ENCODE measurements around the gene MARF1.

GRCh38 chr16:15649727-15650018, 6.7 kb upstream of the MARF1 start:
- TF ChIP-seq, protein P1, sequence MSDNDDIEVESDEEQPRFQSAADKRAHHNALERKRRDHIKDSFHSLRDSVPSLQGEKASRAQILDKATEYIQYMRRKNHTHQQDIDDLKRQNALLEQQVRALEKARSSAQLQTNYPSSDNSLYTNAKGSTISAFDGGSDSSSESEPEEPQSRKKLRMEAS (IDR thresholded peaks at IDR 0.05): no peak
- TF ChIP-seq, protein P2, sequence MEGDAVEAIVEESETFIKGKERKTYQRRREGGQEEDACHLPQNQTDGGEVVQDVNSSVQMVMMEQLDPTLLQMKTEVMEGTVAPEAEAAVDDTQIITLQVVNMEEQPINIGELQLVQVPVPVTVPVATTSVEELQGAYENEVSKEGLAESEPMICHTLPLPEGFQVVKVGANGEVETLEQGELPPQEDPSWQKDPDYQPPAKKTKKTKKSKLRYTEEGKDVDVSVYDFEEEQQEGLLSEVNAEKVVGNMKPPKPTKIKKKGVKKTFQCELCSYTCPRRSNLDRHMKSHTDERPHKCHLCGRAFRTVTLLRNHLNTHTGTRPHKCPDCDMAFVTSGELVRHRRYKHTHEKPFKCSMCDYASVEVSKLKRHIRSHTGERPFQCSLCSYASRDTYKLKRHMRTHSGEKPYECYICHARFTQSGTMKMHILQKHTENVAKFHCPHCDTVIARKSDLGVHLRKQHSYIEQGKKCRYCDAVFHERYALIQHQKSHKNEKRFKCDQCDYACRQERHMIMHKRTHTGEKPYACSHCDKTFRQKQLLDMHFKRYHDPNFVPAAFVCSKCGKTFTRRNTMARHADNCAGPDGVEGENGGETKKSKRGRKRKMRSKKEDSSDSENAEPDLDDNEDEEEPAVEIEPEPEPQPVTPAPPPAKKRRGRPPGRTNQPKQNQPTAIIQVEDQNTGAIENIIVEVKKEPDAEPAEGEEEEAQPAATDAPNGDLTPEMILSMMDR (IDR thresholded peaks at IDR 0.05 in 2 of 3, conservative IDR thresholded peaks at IDR 0.05 in 1 of 3; ENCODE audit: borderline replicate concordance in 1 of 3, insufficient read depth in 1 of 3, low read depth in 2 of 3, low read length in 2 of 3): no peak
- no peak for TF ChIP-seq YY1 (IDR thresholded peaks at IDR 0.05; ENCODE audit: extremely low read depth, insufficient replicate concordance, low read depth, low read length)

All from HCT116 (cell line).